HG02623 (cell line): ENCODE data around the gene RAB11FIP3.
"Not testable (repeated sequence)": the region's sequence is repeated elsewhere in the genome, so short reads cannot be mapped to it uniquely, and the experiment has no call there.

Experiments
- ATAC-seq: cut with Tn5 transposase; IDR thresholded peaks from one replicate; pipeline ENCODE4 v1.9.1; 2021; ENCODE audit warnings: moderate library complexity; ENCODE audit not compliant: unreplicated experiment

RAB11FIP3 gene

DNA sequence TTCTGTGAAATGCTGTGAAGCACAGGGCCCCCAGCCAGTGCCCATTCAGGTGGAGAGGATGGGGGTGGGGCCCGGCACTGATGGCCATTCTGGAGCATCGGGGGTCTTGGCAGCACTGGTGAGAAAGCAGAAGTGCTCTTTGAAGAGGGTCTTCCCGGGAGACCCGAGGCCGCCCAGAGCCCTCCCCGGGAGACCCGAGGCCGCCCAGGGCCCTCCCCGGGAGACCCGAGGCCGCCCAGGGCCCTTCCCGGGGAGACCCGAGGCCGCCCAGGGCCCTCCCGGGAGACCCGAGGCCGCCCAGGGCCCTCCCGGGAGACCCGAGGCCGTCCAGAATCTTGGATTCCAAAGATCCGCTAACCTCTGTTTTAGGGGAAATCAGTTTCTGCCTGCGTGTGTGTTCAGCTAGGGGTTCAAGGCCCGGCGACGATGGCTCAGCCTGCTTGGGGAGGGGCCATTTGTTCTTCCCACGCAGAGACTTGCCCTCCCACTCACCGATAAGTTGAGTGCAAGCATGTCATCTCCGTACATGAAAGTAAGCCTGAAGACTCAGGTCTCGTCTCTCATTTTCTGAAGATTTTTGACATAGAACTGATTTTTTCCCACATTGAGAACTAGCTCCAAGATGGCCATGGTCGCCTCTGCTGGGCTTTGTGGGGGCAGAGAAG, 66.9 kb downstream of the RAB11FIP3 start:
- no peak for ATAC-seq

DNA sequence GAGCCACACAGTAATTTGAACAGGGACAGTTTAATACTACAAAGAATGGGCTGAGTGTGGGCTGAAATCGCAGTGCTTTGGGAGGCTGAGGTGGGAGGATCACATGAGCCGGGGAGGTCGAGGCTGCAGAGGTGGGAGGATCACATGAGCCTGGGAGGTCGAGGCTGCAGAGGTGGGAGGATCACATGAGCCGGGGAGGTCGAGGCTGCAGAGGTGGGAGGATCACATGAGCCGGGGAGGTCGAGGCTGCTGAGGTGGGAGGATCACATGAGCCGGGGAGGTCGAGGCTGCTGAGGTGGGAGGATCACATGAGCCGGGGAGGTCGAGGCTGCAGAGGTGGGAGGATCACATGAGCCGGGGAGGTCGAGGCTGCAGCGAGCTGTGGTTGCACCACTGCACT, 69.2 kb downstream of the RAB11FIP3 start:
- not testable (repeated sequence) for ATAC-seq

DNA sequence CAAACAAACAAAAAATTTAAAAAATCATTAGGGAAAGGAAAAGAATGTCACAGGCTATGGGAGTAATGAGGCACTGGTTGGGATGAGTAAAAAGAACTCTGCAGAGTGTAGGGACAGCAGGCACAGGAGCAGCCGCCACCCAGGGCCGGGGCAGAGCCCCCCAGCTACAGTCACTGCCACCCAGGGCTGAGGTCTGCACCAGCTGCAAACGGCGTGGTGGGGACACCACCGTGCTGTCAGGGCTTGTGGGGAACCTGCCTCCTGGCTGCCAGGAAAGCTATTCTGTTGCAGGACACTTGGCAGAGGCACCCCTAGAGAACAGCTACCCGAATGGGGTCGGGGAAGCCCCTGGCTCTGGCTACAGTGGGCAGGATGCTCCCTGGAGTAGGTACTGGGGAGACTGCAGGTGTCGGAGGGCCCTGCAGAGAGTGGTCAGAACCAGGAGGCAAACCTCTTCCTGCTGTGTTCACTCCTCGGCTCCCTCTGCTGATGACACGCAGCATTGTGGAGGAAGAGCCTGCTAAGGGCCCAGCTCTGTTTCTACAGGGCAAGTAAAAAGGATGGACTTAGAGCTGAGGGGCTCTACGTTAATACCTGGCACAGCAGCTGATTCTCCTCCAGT, 69.8 kb downstream of the RAB11FIP3 start:
- no peak for ATAC-seq

DNA sequence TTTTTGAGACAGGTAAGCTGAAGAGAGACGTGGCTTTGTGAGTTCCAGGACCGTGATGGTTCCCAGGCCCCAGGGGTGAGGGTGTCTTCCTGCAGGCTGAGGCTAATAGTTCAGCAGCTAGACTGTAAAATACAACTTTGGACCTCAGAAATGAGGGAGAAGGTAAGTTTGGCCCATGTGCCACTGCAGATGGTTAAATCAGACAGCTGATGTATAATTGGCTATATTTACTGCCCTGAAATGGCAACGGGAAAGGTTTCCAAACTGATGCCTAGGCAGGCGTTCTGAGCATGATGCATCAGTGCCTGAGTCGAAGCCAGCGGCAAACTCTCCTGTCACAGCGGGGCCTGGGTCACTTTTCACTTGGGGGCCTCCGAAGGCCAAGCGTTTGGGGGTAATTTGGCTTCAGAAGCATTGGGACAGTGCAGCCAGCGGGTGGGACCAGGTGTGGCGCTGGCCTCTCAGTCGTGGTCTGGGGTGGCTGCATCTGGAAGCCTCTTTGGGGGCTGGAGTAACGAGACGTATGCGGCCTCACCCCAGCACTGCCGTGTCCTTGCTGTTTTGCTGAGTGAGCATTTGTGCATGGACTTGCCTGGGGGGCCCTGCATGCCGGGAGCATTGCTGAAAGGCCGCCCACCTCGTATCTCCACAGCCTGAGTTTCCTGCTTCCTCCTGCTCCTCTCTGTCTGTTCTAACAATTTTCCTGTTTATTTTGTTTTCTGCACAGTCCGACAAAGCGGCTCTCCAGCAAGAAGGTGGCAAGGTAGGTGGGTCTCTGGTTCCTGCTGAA, 70.8 kb downstream of the RAB11FIP3 start:
- no peak for ATAC-seq

DNA sequence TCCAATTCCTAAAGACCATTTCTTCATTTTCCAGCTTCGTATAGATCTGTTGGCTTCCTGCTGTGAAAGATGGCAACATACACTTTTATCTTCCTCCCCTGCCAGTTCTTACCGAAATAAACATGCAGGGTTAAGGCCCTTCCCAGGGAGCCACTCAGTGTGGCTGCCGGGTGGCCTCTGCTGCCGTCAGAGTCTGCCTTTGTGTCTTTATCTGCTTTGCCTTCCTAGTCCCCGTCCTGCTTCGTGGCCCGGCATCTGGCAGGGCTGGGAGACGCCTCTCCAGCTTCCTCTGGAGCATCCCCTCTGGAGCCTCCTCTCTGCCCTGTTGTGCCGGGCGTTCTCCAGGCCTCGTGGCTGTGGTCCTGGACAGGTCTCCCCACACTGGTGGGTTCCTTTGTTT, 71.8 kb downstream of the RAB11FIP3 start:
- no peak for ATAC-seq

DNA sequence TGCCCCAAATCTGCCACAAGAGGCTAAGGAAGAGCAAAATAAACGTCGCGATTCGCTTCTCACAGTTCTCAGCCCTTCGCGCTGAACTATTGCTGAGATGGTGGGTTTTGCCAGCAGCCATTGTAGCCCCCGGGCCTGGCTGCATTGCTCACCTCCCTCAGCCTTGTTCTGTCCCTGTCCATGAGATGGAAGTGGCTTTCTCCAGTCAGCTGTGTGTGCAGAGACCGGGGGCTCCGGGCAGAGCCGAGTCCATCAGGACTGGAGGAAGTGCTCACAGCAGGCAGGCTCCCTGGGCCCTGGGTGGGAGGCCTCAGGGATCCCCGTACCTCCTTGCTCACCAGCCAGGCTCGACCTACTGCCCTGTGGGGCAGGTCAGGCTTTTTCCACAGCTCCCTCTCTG, 74.5 kb downstream of the RAB11FIP3 start:
- ATAC-seq: no peak

DNA sequence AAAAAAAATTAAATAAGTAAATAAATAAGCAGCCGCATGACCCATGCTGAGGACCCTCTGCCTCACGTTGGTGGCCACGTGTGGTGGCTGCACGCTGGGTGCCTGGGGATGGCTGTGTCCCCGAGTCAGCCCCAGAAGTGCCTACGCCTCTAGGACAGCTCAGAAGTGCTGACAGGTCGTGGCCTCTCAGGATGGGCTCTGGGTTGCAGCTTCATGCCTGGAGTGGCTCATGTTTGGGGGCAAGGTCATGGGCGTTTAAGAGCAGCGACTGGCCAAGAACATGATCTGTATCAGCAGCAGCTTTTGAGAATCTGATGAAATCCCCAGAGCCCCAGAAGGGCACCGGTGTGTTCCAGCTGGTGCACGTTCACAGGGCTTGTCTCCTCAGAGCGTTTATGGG, 75.3 kb downstream of the RAB11FIP3 start:
- no peak for ATAC-seq

DNA sequence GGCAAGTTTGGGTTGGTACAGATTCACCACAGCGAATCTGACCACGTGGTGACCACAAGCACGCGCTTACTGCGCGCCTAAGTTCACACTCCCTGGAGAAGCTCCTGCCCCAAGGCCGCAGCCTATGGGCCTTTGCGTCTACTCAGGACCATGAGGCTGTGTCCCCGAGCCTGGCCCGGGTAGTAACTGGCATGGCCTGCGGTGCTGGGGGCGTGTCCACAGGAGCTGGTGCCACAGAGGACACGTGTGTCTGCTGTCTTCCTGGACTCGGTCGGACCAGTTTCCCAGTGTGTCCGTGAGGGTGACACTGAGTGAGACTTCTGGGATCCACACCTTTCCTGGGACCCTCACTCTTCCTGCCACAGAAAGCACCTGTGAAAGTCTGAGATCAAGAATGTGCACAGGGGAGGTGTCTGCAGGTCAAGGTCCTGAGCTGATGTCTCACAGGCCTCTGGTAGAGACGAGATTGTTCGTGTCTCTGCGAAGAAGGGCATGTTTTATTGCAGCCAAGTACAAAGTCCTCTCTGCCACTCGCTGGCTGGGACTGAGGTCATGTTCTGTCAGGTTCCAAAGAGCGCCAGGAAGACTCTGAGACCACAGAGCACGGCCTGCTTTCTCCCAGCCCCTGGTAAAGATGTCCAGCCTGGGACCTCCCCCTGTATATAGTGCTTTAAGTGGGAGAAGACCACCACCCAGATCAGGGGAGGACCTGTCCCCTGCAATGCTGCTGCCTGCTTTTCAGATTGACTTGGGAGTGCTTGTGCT, 76.9 kb downstream of the RAB11FIP3 start:
- no peak for ATAC-seq

DNA sequence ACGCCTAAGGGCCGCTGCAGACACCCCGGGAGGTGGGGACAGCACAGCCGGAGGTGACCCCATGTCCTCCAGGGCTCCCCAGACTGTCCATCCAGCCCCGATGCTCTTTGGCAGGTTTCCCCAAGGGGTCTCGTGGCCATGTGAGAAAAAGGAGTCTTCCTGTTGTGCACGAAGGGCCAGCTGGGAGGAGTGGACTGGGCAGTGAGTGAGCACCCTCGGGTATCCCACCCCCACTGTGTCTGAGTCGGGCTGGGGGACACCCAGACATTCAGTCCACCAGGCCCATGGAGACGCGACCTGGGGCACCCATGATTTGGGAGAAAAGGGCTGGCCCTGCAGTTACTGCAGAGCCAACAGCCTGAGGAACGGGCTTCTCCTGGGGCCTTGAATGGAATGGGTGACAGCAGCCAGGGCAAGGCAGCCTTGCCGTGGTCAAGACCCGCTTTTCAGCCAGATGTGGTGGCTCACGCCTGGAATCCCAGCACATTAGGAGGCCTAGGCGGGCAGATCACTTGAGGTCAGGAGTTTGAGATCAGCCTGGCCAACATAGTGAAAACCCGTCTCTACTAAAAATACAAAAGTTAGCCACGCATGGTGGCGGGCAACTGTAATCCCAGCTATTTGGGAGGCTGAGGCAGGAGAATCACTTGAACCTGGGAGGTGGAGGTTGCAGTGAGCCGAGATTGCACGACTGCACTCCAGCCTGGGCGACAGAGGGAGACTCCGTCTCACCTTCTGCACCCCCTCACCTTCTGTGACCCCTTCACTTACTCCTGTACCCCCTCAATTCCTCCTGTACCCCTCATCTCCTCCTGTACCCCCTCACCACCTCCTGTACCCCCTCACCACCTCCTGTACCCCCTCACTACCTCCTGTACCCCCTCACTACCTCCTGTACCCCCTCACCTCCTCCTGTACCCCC, 78.0 kb downstream of the RAB11FIP3 start:
- no peak for ATAC-seq

DNA sequence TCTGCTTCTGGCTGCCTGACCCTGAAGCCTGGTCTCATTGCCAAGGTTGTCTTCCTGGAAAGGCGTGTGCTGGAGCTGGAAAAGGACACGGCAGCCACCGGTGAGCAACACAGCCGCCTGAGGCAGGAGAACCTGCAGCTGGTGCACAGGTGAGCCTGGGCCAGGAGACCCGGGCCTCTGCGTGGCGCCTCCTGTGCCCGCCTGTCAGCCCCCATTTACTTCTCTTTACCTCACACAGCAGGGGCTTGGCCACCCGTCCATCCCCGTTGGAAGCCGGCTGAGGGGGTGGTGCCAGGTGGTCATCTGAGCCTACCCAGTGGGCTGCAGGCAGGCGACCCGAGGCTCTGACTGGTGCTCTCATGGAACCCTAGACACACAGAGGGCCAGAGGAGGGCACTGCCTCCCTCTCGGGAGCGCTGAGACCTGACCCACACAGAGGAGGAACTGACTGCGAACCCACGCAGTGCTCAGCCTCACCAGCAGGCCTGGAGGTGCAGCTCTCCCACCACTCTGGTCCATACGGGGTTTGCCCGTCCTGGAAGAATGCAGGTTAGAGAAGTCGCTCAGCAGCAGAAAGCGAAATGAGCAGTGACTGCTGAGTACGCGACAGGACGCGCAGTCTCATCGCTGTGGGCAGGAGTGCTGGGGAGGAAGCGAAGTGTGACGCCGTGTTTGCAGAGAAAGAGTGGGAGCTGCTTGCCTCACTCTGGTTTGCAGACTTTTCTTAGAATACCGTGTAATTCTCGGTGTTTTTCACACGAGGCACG, 80.2 kb downstream of the RAB11FIP3 start:
- ATAC-seq: no peak

DNA sequence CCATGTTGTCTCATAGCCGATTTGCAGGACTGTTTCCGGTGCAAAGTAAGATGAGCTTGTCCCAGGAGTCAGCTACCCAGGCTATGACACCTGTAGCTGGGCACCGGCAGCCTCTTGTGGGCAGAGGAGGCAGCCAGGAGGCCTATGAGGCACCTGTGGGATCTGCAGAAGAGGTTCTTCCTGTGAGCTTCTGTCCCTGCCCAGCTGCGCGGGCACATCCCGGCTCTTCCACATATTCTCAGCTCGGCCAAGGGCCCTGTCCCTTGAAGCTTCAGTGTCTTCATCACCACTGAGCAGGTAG, 80.7 kb downstream of the RAB11FIP3 start:
- ATAC-seq: no peak

DNA sequence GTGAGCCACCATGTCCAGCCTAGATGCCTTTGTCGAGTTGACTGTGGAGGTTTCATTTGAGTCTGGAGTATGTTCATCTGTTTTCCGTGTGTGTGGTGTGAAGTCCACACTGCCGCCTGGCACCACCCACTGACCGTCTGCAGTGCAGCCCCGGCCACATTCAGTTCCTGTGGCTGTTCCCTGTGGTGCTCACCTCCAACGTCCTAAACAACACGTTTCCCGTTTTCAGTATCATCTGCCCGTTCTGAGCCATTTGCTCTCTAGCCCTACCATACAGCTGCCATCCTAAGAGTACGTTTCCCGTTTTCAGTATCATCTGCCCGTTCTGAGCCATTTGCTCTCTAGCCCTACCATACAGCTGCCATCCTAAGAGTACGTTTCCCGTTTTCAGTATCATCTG, 82.1 kb downstream of the RAB11FIP3 start:
- ATAC-seq: not testable (repeated sequence)

DNA sequence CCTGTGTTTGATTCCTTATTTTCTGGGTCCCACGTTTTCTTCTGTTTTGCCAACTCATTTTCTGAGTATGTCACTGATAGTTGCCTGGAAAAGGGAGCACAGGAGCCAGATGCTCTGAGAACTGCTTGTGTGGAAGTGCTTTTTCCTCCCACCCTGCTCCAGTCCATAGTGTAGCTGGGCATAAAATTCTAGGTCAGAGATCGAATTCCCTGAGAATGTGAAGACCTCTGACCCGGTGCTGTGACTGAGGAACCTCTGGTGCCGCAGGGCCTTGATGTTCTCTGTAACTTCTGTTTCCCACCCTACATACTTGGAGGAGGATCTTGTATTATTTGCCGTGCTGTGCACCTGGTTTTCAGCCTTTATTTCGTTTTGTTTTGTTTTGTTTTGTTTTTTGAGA, 82.5 kb downstream of the RAB11FIP3 start:
- no peak for ATAC-seq

DNA sequence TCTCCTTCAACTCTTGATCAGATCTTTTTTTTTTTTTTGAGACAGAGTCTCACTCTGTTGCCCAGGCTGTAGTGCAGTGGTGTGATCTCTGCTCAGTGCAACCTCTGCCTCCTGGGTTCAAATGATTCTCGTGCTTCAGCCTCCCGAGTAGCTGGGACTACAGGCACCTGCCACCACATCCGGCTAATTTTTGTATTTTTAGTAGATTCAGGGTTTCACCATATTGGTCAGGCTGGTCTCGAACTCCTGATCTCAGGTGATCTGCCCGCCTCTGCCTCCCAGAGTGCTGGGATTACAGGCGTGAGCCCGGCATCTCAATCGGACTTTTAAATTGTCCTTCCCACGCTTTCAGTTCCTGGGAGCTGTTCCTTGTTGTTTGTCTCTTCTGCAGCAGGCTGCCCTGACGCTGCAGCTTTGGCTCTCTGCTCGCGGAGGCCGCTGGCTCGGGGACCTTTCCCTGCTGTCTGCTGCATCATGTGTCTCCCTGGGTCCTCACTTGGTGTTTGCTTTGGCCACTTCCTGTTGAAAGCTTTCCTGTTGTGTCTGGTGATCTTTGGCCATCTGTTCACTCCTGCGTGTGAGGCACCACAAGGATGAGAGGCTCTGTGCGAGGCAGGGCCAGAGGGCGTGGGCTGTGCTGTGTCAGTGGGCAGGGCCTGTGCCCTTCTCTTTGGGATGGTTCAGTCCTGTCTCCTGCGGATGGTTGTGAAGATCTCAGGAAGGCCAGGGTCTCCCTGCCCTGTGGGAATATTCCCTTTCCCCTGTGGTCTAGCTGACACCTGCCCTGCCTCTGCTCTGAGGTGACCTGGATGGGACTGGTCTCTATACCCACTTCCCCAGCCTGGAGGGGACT, 83.7 kb downstream of the RAB11FIP3 start:
- no peak for ATAC-seq

DNA sequence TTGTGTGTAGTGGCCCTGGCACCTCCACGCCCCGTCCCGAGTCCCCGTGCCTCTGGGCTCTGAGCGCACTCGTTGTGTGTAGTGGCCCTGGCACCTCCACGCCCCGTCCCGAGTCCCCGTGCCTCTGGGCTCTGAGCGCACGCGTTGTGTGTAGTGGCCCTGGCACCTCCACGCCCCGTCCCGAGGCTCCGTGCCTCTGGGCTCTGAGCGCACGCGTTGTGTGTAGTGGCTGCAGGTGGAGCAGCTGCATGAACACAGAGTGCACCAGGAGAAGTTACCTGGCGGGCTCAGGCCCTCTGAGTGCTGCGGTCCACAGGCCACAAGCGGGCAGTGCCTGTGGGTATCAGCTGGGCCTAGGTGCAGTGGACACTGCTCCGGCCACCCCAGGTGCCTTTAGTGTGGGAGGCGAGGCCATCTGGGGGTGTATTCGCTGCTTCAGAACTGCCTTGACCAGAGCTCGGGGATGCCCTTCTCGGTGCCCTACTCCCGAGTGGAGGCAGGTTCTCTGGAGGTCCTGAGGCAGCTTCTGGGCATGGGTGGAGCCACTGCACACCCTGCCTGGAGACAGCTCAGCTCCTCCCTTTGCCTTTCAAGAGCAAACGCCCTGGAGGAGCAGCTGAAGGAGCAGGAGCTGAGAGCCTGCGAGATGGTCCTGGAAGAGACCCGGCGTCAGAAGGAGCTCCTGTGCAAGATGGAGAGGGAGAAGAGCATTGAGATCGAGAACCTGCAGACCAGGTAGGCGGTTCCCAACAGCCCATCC, 84.8 kb downstream of the RAB11FIP3 start:
- ATAC-seq: no peak

DNA sequence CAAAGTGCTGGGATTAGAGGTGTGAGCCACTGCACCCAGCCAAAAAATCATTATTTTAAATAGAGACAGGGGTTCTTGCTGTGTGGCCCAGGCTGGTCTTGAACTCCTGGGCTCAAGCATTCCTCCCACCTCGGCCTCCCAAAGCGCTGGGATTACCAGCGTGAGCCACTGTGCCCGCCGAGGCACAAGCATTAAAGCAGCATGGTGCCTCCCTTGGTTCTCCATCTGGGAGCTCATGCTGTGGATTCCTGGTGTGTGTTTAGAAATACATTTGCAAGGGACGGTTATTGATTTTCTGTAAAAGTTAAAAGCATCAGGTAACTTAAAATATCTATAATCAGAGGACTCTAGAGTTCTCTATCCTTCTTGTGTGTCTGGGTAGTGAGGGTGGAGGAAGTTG, 87.4 kb downstream of the RAB11FIP3 start:
- no peak for ATAC-seq

DNA sequence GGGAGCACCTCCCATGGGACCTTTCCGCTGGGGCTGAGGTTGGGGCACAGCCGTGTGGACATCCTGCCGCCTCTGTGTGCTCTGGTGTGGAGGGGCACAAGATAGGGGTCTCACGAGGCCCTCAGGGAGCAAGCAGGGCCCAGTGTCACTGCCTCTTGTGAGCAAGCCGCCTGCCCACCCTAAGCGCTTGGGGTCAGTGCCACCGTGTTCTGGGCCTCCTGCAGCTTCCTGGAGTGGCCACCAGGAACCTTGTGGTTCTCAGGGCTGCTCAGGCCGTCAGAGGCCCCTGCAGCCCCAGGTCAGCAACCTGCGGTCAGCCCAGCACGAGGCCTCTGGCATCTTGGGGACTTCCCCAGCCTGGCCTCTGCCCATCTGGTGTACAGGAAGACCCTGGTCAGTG, 88.5 kb downstream of the RAB11FIP3 start:
- ATAC-seq: no peak
